ENCODE results near the gene FXYD7.
"Not testable (repeated sequence)": the region's sequence is repeated elsewhere in the genome, so short reads cannot be mapped to it uniquely, and the experiment has no call there.

Gene FXYD7

GRCh38 chr19:35144600-35145436, 1.8 kb downstream of the FXYD7 start:
- DNase-seq (ENCODE audit: low spot score) = no peak

GRCh38 chr19:35146746-35147459, 3.8 kb downstream of the FXYD7 start:
- no peak for DNase-seq (ENCODE audit: low spot score)

GRCh38 chr19:35149463-35149862, 6.4 kb downstream of the FXYD7 start:
- no peak for DNase-seq (ENCODE audit: low spot score)

- no peak for DNase-seq (ENCODE audit: low spot score)
Measured at GRCh38 chr19:35150445-35150844, 7.4 kb downstream of the FXYD7 start.

GRCh38 chr19:35151273-35152065, 8.4 kb downstream of the FXYD7 start:
- DNase-seq (ENCODE audit: low spot score) = no peak

- DNase-seq (ENCODE audit: low spot score) = not testable (repeated sequence)
Measured at GRCh38 chr19:35153129-35153522, 10.1 kb downstream of the FXYD7 start.

- peak; percentile 82 for DNase-seq (ENCODE audit: low spot score)
Measured at GRCh38 chr19:35153701-35154524, 10.9 kb downstream of the FXYD7 start.

GRCh38 chr19:35154525-35155406, 11.7 kb downstream of the FXYD7 start, which contains the start of gene FXYD5:
Gene FXYD5 (plus strand): TSS chr19:35154735. CDS start chr19:35155551, 816 bp downstream.
- peak; percentile 74 for DNase-seq (ENCODE audit: low spot score)

- no peak for DNase-seq (ENCODE audit: low spot score)
Measured at GRCh38 chr19:35155441-35155840, 12.4 kb downstream of the FXYD7 start.

GRCh38 chr19:35155981-35156672, 13.1 kb downstream of the FXYD7 start:
- DNase-seq (ENCODE audit: low spot score) = no peak

- DNase-seq (ENCODE audit: low spot score) = no peak
Measured at GRCh38 chr19:35156673-35157014, 13.6 kb downstream of the FXYD7 start.

- DNase-seq (ENCODE audit: low spot score) = no peak
Measured at GRCh38 chr19:35157431-35157830, 14.4 kb downstream of the FXYD7 start.

GRCh38 chr19:35159606-35160005, 16.6 kb downstream of the FXYD7 start:
- no peak for DNase-seq (ENCODE audit: low spot score)

GRCh38 chr19:35160629-35161433, 17.8 kb downstream of the FXYD7 start:
- DNase-seq (ENCODE audit: low spot score) = no peak

GRCh38 chr19:35161434-35161743, 18.3 kb downstream of the FXYD7 start:
- DNase-seq (ENCODE audit: low spot score) = no peak

GRCh38 chr19:35162471-35163326, 19.6 kb downstream of the FXYD7 start:
- no peak for DNase-seq (ENCODE audit: low spot score)

GRCh38 chr19:35164418-35164817, 21.4 kb downstream of the FXYD7 start:
- no peak for DNase-seq (ENCODE audit: low spot score)
